Dendritic cell treated with granulocyte-macrophage colony-stimulating factor and Interleukin-4, amounts not matched to agents 40 ng/mL and 50 ng/mL, for 4 days (primary cell): ENCODE data around the gene HSPA12A.

Experiments
- H3K27ac Mint-ChIP-seq: one replicate; pipeline ENCODE4 v1.8.0; 2022; ENCODE audit warnings: mild to moderate bottlenecking, mixed read lengths
- H3K27me3 Mint-ChIP-seq: one replicate; pipeline ENCODE4 v1.8.0; 2022; ENCODE audit warnings: mild to moderate bottlenecking, mixed read lengths
- H3K36me3 Mint-ChIP-seq: one replicate; pipeline ENCODE4 v1.8.0; 2022; ENCODE audit warnings: low read depth, mixed read lengths
- H3K4me1 Mint-ChIP-seq: one replicate; pipeline ENCODE4 v1.8.0; 2022; ENCODE audit warnings: low read depth, mixed read lengths
- H3K4me3 Mint-ChIP-seq: one replicate; pipeline ENCODE4 v1.8.0; 2022; ENCODE audit warnings: mild to moderate bottlenecking, moderate library complexity, mixed read lengths
- H3K9me3 Mint-ChIP-seq: one replicate; pipeline ENCODE4 v1.8.0; 2022; ENCODE audit warnings: mixed read lengths
- intact Hi-C: fragments of 100-400 bp; cut with micrococcal nuclease; formaldehyde crosslinking; loops from one replicate; pipeline ENCODE4 v1.15.0; 2022

HSPA12A gene

DNA sequence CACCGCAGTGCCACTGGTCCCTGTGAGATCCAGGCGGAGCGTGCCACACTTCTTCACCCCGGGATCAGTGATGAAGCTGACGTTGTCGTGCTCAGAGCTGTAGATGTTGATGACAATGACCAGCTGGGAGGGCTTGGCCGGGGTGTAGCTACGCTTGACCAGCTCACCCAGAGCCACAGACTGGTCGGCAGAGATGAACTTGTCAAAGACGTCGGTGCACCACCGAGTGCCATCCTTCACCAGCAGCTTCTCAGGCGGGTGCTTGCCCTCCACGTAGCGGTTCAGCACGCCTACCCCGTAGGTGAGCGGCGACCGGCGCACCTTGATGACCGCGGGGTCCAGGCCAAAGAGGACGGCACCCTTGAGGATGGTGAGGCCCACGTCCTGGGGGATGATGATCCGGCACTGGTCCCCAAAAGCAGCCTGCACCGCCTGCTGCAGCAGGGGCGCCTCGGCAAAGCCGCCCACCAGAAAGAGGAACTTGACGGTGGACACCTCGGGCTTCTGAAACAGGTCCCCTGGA, 67.4 kb downstream of the HSPA12A start:
- H3K27ac Mint-ChIP-seq, result no peak overlapping the region
- H3K4me3 Mint-ChIP-seq, result no peak overlapping the region
- peaks cover 16% of the 10 kb centered on the region for H3K27me3 Mint-ChIP-seq
- no peaks in the 10 kb centered on the region for H3K9me3 Mint-ChIP-seq
- intact Hi-C loops, result no loop called here
- no peaks in the 10 kb centered on the region for H3K36me3 Mint-ChIP-seq
- no peaks in the 10 kb centered on the region for H3K4me1 Mint-ChIP-seq

DNA sequence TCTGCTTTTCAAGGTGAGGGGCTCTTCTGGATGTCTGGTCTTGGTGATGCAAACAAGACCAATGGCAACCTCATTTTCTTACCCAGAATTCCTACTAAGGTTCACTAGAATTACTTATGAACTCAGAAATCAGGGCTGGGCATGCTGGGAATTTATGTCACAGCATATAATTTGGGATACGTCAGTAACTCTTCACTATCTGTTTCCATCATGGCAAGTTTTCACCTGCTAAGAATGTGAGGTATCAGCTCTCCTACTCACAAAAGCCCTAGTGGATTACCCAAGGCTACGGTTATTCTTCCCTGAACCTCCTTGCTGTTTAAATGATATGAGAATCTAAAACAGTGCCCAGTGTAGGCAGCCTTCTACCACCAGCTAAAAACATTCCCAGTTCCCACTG, 68.5 kb downstream of the HSPA12A start:
- no peaks in the 10 kb centered on the region for H3K36me3 Mint-ChIP-seq
- H3K4me1 Mint-ChIP-seq, result no peaks in the 10 kb centered on the region
- peaks cover 21% of the 10 kb centered on the region for H3K27me3 Mint-ChIP-seq

DNA sequence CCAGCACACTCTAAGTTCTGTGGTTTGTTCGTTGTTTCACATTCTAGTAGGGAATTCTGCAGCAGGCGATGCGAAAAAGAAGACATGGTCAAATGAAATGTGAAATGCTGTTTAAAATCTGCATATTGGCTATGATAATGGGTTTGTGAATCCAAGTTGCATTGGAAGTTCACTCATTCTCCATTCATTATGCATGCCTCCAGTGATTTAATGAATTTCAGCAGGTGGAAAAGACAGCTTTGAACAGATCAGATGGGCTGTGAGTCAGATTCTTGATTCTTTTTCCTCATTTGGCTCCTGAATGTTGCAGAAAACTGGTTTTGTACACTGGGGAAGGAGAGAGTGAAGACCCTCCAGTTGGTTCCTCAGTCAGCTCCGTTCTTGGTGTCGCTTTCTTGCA, 69.5 kb downstream of the HSPA12A start:
- no peak overlapping the region for H3K4me3 Mint-ChIP-seq
- no peaks in the 10 kb centered on the region for H3K4me1 Mint-ChIP-seq
- peaks cover 24% of the 10 kb centered on the region for H3K27me3 Mint-ChIP-seq
- H3K36me3 Mint-ChIP-seq, result no peaks in the 10 kb centered on the region
- intact Hi-C loops, result no loop called here
- no peak overlapping the region for H3K27ac Mint-ChIP-seq
- no peaks in the 10 kb centered on the region for H3K9me3 Mint-ChIP-seq

More for the DNA sequence above, 68.5 kb downstream of the HSPA12A start:
- Mint-ChIP-seq H3K9me3 (no peaks in the 10 kb centered on the region), H3K27ac (no peak overlapping the region), H3K4me3 (no peak overlapping the region)
- intact Hi-C loops, result no loop called here

DNA sequence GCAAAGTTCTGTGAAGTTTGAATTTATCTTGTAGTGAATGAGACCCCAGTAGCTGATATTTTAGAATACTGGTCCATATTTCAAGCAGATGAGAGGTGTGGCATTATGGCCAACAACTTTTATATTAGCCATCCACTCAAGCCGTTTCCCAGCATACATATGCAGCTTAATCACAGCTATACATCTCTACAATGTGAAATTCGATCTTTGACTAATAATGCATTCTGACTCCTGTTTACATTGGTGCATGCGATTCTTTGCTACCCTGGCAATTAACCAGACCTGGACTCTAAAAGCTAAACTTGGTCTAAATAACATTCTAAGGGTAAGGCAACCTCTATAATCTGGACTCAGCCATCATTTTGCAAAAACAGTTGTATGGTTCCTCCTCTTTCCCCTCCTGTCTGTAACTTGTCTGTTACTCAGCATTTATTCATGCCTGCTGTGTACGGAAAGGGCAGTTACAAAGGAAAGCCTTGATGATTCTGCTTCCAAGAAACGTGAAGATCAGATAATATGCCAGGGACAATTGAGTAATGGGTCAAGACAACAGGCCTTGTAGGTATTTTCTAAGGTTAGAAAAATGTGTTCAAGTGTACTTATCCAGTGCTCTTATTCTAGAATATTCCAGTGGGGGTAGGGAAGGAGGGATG, 71.0 kb downstream of the HSPA12A start:
- Mint-ChIP-seq H3K27ac (no peak overlapping the region), H3K27me3 (peaks cover 24% of the 10 kb centered on the region), H3K4me3 (no peak overlapping the region), H3K4me1 (no peaks in the 10 kb centered on the region), H3K9me3 (no peaks in the 10 kb centered on the region), H3K36me3 (no peaks in the 10 kb centered on the region)
- intact Hi-C loops, result no loop called here

DNA sequence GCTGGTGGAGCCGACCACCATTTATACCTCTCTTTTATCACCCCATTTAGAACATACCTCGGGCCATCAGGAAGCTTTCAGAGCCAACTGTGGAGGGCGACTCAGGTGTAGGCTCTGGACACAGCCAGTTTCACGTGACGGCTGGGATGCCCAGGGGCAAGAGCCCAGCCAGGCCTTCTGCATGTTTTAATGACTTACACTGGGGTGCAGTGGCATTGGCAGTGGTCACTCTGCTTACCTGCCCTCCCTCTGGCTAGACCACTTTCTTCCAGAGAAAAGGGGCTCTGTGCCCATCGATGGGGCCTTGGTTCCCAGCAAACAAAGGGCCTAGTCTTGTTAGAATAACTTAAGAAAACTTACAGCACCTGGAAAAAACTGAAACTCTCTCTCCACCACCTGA, 71.7 kb downstream of the HSPA12A start:
- H3K36me3 Mint-ChIP-seq, result no peaks in the 10 kb centered on the region
- no peak overlapping the region for H3K27ac Mint-ChIP-seq
- intact Hi-C loops, result no loop called here
- H3K4me1 Mint-ChIP-seq, result no peaks in the 10 kb centered on the region
- no peak overlapping the region for H3K4me3 Mint-ChIP-seq
- H3K9me3 Mint-ChIP-seq, result no peaks in the 10 kb centered on the region
- H3K27me3 Mint-ChIP-seq, result peaks cover 24% of the 10 kb centered on the region

DNA sequence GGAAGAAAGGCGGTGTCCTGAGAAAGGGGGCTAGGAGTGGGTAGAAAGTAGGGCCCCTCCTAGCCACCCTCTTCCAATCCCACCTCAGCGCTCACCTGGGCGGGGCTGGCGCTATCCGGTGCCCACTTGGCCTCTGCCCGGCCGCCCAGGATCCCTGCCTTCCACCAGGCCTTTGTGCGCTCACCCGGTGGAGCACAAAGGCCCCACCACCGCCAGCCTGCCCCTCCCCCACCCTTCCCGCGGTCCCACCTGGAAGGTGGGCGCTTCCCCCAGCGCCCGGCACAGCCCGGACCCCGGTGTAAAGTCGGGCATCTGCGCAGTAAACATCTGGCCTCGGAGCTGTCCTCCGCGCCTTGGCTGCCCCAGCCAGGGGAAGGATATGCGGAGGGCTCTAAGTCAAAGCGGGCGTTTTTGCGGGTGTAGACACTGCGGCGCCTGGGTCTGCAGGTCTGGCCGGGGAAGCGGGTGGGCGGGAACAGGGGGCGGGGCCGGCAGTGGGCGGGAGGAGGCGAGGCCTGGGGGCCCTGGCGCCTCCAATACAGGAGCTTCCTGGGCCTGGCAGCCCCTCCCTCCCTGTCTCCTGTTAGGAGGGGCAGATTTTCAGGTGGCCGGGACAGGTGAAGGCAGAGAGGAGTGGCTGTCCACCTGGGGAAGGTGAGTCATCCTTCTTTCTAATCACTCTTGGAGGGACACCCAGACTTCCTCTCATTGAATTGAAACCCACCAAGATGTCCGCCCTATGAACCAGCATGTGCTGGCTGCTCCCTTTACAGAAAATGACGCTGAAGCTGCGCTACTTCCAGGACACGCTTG, 72.3 kb downstream of the HSPA12A start:
- peaks cover 23% of the 10 kb centered on the region for H3K27me3 Mint-ChIP-seq
- no peak overlapping the region for H3K4me3 Mint-ChIP-seq
- no peaks in the 10 kb centered on the region for H3K36me3 Mint-ChIP-seq
- H3K4me1 Mint-ChIP-seq, result no peaks in the 10 kb centered on the region
- H3K9me3 Mint-ChIP-seq, result no peaks in the 10 kb centered on the region
- no peak overlapping the region for H3K27ac Mint-ChIP-seq
- intact Hi-C loops, result no loop called here

DNA sequence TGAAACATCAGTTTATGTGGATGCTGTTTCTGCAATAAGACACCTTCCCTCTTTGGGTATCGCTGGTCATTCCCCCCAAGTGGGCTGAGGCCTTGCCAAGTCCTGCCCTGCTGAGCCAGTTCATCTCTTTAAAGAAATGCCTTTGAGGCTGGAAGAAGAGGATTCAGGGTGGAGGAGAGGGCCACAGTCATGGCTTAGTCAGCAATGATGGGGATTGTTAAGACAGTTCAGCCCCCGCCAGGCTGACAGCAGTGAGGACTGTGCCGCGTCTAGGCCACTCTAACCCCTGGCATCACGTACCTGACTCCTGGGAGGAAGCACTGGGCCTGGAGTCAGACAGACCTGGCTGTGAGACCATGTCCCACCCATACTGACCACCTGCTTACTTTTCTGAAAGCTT, 73.3 kb downstream of the HSPA12A start:
- Mint-ChIP-seq H3K9me3 (no peaks in the 10 kb centered on the region), H3K27ac (no peak overlapping the region), H3K27me3 (peaks cover 23% of the 10 kb centered on the region), H3K36me3 (no peaks in the 10 kb centered on the region), H3K4me3 (no peak overlapping the region), H3K4me1 (no peaks in the 10 kb centered on the region)
- intact Hi-C loops, result no loop called here

DNA sequence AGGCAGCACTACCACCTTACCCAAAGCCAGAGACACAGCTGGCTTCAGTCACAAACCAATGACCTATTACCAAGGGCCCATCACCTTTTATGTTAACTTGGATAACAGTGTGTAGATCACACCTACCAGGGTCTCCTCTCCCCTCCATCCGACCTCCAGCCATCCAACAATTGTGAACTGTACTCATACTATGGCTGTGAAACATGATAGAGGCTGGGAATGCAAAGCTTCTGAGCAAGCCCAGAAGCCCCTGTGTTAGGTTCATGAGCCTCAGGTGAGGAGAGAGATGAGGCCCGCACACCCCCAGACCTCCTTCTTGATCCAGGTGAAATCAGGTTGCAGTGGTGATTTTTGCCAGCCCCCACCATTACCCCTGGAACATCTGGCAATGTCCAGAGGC, 73.9 kb downstream of the HSPA12A start:
- Mint-ChIP-seq H3K4me3 (no peak overlapping the region), H3K9me3 (no peaks in the 10 kb centered on the region), H3K4me1 (no peaks in the 10 kb centered on the region), H3K27ac (no peak overlapping the region), H3K36me3 (no peaks in the 10 kb centered on the region), H3K27me3 (peaks cover 23% of the 10 kb centered on the region)
- intact Hi-C loops, result no loop called here

DNA sequence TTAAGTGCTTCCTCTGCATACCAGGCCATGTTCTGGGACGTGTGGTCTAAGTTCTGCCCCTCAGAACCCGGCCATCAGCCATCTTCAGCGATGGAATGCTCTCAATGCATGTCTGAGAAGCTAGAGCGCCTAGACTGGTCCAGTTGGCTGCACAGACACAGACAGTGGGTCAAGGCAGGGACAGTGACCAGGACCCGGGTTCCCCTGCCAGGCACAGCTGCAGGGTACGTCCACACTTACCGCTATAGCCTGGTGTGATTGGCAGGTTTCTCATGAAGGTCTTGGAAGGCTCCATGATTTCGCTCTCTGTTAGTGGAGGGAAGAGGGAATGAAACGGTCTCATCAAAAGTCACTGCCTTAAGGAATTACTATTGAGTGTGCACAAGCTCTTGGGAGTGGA, 74.3 kb downstream of the HSPA12A start:
- intact Hi-C loops, result no loop called here
- Mint-ChIP-seq H3K27ac (no peak overlapping the region), H3K4me3 (no peak overlapping the region), H3K4me1 (no peaks in the 10 kb centered on the region), H3K27me3 (peaks cover 23% of the 10 kb centered on the region), H3K36me3 (no peaks in the 10 kb centered on the region), H3K9me3 (no peaks in the 10 kb centered on the region)

DNA sequence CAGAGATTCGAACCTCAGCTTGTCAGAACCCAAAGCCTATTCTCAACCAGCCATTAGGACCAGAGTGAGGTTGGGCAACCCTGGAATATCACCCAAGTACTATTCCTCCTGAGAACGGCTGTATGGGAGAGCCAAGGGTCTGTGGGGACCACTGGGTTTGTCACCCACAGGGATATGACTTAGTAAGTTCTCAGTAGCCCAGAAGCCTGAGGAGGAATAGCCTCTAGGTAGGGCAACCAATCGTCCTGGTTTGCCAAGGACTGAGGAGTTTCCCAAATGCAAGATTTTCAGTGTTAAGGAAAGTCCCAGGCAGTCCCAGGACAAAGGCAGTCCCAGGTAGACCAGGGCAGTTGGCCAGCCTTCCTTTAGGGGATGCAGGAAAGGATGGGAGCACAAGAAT, 74.9 kb downstream of the HSPA12A start:
- no peak overlapping the region for H3K27ac Mint-ChIP-seq
- intact Hi-C loops, result no loop called here
- H3K4me1 Mint-ChIP-seq, result no peaks in the 10 kb centered on the region
- no peak overlapping the region for H3K4me3 Mint-ChIP-seq
- no peaks in the 10 kb centered on the region for H3K9me3 Mint-ChIP-seq
- no peaks in the 10 kb centered on the region for H3K36me3 Mint-ChIP-seq
- peaks cover 23% of the 10 kb centered on the region for H3K27me3 Mint-ChIP-seq

DNA sequence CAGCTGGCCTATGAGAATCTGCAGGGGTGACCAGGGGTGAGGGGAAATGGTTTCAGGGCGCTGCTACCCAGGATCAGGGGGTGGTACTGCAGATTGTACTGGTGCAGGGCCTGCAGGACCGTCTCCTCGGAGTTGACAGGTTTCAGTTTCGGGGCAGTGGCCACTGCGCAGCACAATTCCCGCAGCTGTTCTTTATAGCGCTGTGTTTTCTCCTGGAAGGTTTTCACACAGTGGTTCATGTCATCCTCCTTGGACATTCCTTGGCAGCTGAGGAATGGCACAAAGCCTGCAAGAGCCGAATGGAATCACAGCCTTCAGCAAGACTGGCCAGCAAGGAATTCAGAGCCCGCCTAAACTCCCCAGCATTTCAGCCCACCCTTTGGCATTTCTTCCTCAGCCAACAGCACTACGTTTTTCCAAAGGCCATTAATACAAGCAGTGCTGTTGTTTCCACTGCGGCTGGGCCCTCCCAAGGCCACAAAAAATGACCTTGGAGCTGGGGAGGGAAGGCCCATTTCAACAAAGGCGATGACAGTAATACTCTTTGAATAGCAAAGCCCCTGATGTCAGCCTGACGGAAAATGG, 76.7 kb downstream of the HSPA12A start:
- Mint-ChIP-seq H3K36me3 (no peaks in the 10 kb centered on the region), H3K27ac (no peak overlapping the region), H3K4me3 (no peak overlapping the region), H3K27me3 (peaks cover 15% of the 10 kb centered on the region), H3K9me3 (no peaks in the 10 kb centered on the region), H3K4me1 (no peaks in the 10 kb centered on the region)
- intact Hi-C loops, result no loop called here

DNA sequence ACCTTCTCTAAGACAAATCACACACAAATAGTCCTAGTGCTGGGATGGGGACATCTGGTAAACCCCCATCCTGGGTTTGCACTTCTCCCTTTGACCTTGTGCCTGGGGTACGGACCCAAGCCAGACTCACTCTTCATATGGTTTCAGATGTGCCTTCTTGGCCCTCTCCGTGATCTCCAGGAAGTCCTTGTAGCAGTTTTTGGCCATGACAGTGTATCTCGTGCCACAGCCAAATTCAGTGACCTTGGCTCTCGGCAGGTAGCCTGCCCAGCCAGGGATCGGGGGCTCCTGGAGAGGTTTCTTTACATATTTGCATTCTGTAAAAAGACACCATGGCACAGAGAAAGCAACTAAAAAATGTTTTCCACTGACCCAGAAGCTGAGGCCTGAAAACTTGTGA, 77.7 kb downstream of the HSPA12A start:
- Mint-ChIP-seq H3K4me1 (no peaks in the 10 kb centered on the region), H3K27me3 (peaks cover 10% of the 10 kb centered on the region), H3K4me3 (no peak overlapping the region), H3K9me3 (no peaks in the 10 kb centered on the region), H3K27ac (no peak overlapping the region), H3K36me3 (no peaks in the 10 kb centered on the region)
- intact Hi-C loops, result no loop called here

DNA sequence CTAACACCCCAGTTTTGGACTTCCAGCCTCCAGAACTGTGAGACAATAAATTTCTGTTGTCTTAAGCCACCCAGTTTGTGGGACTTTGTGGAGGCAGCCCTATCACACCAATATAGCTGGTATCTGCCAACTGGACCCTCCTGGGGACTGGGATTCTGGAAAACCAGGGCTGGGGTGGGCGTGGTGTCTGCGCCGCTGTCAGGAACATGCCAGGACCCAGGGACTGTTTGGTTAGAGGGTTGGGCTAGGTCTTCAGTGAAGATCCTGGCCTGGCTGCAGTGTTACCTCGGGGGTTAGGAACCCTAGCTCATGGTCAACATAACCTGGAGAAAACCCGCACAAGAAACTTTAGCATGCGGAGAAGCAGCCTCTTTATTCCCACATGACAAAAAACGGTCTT, 79.0 kb downstream of the HSPA12A start:
- H3K4me3 Mint-ChIP-seq, result no peak overlapping the region
- H3K27me3 Mint-ChIP-seq, result peaks cover 2% of the 10 kb centered on the region
- no peaks in the 10 kb centered on the region for H3K9me3 Mint-ChIP-seq

DNA sequence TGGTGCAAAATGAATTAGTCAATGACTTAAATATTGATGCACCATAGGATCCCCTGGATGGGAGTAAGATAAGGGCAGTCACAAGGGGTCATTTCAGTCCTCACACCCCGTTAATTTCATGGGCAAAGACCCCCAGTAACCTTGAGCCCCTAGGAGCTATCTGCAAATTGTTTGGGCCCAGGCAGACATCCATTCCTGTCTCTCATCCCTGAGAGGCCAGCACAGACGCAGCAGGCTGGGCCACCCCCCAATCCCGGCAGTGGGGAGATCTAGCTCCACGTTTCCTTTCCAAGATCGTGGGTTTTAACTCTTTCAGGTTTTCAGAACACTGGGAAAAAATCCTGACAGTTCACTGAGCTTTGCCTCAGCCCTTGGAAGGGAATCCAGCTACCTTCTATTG, 81.5 kb downstream of the HSPA12A start:
- intact Hi-C loops, result no loop called here
- Mint-ChIP-seq H3K36me3 (no peaks in the 10 kb centered on the region), H3K4me1 (no peaks in the 10 kb centered on the region), H3K9me3 (no peaks in the 10 kb centered on the region), H3K4me3 (no peak overlapping the region), H3K27ac (no peak overlapping the region), H3K27me3 (peaks cover 2% of the 10 kb centered on the region)

More for the DNA sequence above, 79.0 kb downstream of the HSPA12A start:
- Mint-ChIP-seq H3K36me3 (no peaks in the 10 kb centered on the region), H3K4me1 (no peaks in the 10 kb centered on the region), H3K27ac (no peak overlapping the region)
- intact Hi-C loops, result no loop called here
